GM10266 (cell line): ENCODE measurements around the gene RNF113B.

ENCODE experiments used
- DNase-seq: peaks from one replicate; pipeline ENCODE4 v3.0.0; 2012; ENCODE audit errors: extremely low spot score
- CTCF ChIP-seq: IDR thresholded peaks from 2 replicates; pipeline ENCODE4 v1.5.1; 2012; ENCODE audit warnings: mild to moderate bottlenecking, low read depth; ENCODE audit not compliant: control insufficient read depth, insufficient read depth; ENCODE audit errors: missing control alignments

RNF113B gene

GRCh38 chr13:98204546-98204945 lies 27.5 kb upstream of the RNF113B start:
- no peak for TF ChIP-seq CTCF
- DNase-seq: no peak

GRCh38 chr13:98203646-98204326 lies 26.7 kb upstream of the RNF113B start:
- DNase-seq: no peak
- no peak for TF ChIP-seq CTCF

DNA sequence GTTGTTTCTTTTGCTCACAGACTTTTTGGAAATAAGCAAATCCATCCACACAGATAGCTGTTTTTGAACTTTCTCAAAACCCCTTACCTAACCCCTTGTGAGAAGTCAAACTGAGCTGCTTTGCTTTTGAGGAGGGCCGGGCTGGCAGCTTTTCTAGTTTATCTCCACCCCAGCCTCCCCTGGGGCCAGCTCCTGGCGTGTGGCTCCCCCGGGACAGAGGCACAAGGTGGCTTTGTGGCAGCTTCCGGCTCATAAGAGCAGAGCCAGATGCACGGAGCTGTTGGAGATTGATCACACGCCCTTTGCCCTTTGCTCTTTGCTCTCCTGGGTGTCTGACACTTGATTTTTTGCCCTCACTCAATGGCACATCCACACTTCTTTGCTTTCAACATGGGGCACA lies 24.9 kb upstream of the RNF113B start:
- no peak for TF ChIP-seq CTCF
- no peak for DNase-seq

- no peak for DNase-seq
- TF ChIP-seq CTCF: no peak
These were observed 24.1 kb upstream of the RNF113B start for GRCh38 chr13:98201189-98201588.

DNA sequence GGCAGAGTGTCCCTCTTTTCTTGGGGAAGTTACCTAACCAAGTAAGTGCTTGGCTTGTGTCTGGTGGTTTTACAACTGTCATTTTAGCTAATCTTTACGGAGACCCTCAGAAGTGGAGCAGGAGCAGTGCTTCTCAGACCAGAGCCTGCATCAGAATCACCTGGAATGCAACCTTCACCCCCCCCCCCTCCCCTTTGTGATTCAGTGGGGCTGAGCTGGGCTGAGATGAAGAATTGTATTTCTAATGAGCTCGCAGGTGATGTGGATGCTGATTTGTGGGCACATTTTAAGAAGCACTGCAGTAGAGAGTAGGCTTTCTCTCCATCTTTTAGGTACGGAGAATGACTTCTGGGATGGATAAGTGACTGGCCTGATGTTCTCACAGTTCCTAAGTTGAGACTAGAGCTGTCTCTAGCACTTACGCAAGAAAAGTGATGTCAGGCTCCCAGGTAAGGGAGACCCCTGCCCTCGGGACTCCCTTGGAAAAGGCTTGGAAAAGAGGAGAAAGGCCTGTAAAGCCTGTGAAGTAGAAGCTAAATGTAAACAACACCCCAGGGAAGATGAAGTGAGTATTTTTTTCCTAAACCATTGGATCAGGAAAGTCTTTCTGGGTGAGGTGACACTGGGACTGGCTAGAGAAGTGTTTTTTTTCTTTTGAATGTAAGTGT lies 23.3 kb upstream of the RNF113B start:
- TF ChIP-seq CTCF: no peak
- no peak for DNase-seq

DNA sequence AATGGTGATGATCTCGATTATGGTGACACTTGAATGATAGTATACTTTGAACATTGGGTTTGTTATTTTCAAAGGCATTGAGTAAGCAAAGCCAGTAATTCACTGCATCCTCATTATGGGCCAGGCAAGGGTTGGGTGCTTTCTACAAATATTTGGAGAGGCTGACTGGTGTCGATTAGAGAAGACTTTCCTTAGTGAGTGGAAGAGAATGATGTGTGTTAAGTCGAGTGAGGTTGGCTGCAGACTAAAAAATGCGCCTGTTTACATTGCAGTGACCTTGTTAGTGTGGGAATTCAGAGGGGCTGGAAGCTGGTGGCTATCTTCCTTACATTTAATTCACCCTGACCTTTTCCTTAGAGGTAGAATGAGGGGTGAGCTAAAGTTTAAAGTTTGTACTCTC lies 22.4 kb upstream of the RNF113B start:
- TF ChIP-seq CTCF: no peak
- DNase-seq: no peak

DNA sequence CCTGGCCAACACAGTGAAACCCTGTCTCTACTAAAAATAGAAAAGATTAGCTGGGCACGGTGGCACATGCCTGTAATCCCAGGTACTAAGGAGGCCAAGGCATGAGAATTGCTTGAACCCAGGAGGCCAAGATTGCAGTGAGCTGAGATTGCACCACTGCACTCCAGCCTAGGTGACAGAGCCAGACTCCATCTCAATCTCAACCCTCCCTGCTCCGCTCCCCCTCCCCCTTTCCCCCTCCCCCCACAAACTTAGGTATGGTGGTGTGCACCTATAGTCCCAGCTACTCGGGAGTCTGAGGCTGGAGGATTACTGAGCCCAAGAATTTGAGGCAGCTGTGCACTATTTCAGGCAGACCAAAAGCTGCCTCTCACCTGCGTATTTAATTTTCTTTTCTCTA lies 21.6 kb upstream of the RNF113B start:
- no peak for TF ChIP-seq CTCF
- no peak for DNase-seq
